Prostate gland (tissue), 2 donors: ENCODE measurements around the gene CD151. TPM values are rescaled to one million over a fixed set of nuclear protein-coding genes. Genes with fewer than 3 reads are reported as not detected.

ENCODE experiments used
- DNase-seq: peaks from one replicate; pipeline ENCODE4 v3.0.0-alpha.2; 2019; ENCODE audit warnings: low spot score
- H3K27ac ChIP-seq, 2 donors: fragments of 200-600 bp; sonication (generic); 2 replicates each; pipeline ENCODE4 v1.5.1; 2017 to 2019
- H3K27me3 ChIP-seq: fragments of 200-600 bp; sonication (generic); replicated peaks from 2 replicates; pipeline ENCODE4 v1.5.1; 2019; ENCODE audit not compliant: insufficient read depth
- H3K36me3 ChIP-seq, 2 donors: fragments of 200-600 bp; sonication (generic); 1 replicate in 1 of 2; 2 replicates in 1 of 2; pipeline versions ENCODE4 v1.5.1 to v1.8.1; 2017 to 2019
- H3K4me1 ChIP-seq: fragments of 200-600 bp; sonication (generic); replicated peaks from 2 replicates; pipeline ENCODE4 v1.5.1; 2019
- H3K4me3 ChIP-seq, 2 donors: fragments of 200-600 bp; sonication (generic); 2 replicates each; pipeline ENCODE4 v1.5.1; 2017 to 2019
- H3K9me3 ChIP-seq: fragments of 200-600 bp; sonication (generic); 2 replicates; pipeline ENCODE4 v1.5.1; 2017
- CTCF ChIP-seq, 4 experiments: fragments of 200-600 bp in 2 of 4; fragments of 450-650 bp in 2 of 4; sonication (generic) in 2 of 4; IDR thresholded peaks; 1 replicate in 3 of 4; 2 replicates in 1 of 4; pipeline ENCODE4 v1.5.1; 2016 to 2019; ENCODE audit warnings: antibody characterized with exemption in 4 of 4, mild to moderate bottlenecking in 2 of 4, moderate library complexity in 2 of 4
- POLR2A ChIP-seq: fragments of 450-650 bp; IDR thresholded peaks from one replicate; pipeline ENCODE4 v1.6.1; 2016; ENCODE audit warnings: antibody characterized with exemption, mild to moderate bottlenecking
- POLR2AphosphoS5 ChIP-seq: sonication (generic); formaldehyde crosslinking; IDR thresholded peaks from one replicate; pipeline ENCODE4 v1.6.1; 2017; ENCODE audit warnings: antibody characterized with exemption
- WGBS: methylation state at CpG from one replicate; pipeline ENCODE4 v1.1.5; 2018; 5-methylcytosine and 5-hydroxymethylcytosine counted together
- intact Hi-C: fragments of 100-400 bp; cut with DNase I; formaldehyde crosslinking; loops from one replicate; pipeline ENCODE4 v1.14.2; 2022
- total RNA-seq, 2 donors: library from RNA; depleted of rRNA; stranded (reverse); fragments of >200 nt; gene quantifications; one replicate each; pipeline ENCODE4 v1.1.0, GENCODE V29; 2016

The CD151 gene
- total RNA-seq, 2 donors from 2014 or later: 313 to 362 TPM

GRCh38 chr11:788009-788640 is 44.6 kb upstream of the CD151 start:
- no peak for DNase-seq
- no peaks in the 10 kb centered on the region for H3K4me1 ChIP-seq
- no peak overlapping the region for H3K27ac ChIP-seq
- intact Hi-C loops: loop anchor here (10.0 kb wide), 1 partner anchor 123 kb away; no protein-coding TSS in a partner anchor
- H3K9me3 ChIP-seq: no peaks in the 10 kb centered on the region
- 64% methylated on average over 28 of the region's 28 CpGs for WGBS
- no peak overlapping the region for H3K4me3 ChIP-seq
- H3K36me3 ChIP-seq: no peaks in the 10 kb centered on the region
- no peaks in the 10 kb centered on the region for H3K27me3 ChIP-seq
- no peak for TF ChIP-seq POLR2AphosphoS5
- TF ChIP-seq CTCF (IDR thresholded peaks at IDR 0.05): no peak

- Histone ChIP-seq H3K4me3 (no peak overlapping the region), H3K27ac (no peak overlapping the region), H3K4me1 (no peaks in the 10 kb centered on the region), H3K36me3 (no peaks in the 10 kb centered on the region), H3K27me3 (no peaks in the 10 kb centered on the region), H3K9me3 (no peaks in the 10 kb centered on the region)
- TF ChIP-seq POLR2A (no peak), CTCF (IDR thresholded peaks at IDR 0.05) (no peak), POLR2AphosphoS5 (no peak)
- intact Hi-C loops: loop anchor here (10.0 kb wide), 1 partner anchor 124 kb away; no protein-coding TSS in a partner anchor
- DNase-seq: no peak
- WGBS: 31% methylated on average over 17 of the region's 31 CpGs
Measured at GRCh38 chr11:788953-789940, 43.5 kb upstream of the CD151 start.

GRCh38 chr11:789943-790342 is 42.8 kb upstream of the CD151 start, which contains the start of gene CEND1:
Gene CEND1, minus strand, starts transcription at chr11:790090. Its CDS starts 1,514 bp downstream, at chr11:788576.
- no peaks in the 10 kb centered on the region for H3K27me3 ChIP-seq
- TF ChIP-seq POLR2AphosphoS5: no peak
- no peak for TF ChIP-seq POLR2A
- TF ChIP-seq CTCF (IDR thresholded peaks at IDR 0.05): no peak
- no peaks in the 10 kb centered on the region for H3K4me1 ChIP-seq
- 7% methylated on average over 25 of the region's 44 CpGs for WGBS
- H3K4me3 ChIP-seq: no peak within 1 kb of the TSS
- no peak within 1 kb of the TSS for H3K27ac ChIP-seq
- H3K9me3 ChIP-seq: no peaks in the 10 kb centered on the region
- intact Hi-C loops: loop anchor here (10.0 kb wide), 1 partner anchor 125 kb away; no protein-coding TSS in a partner anchor
- no peaks in the 10 kb centered on the region for H3K36me3 ChIP-seq
- no peak for DNase-seq

GRCh38 chr11:790721-791564 is 41.8 kb upstream of the CD151 start:
- intact Hi-C loops: no loop called here

More at GRCh38 chr11:790721-791564, 41.8 kb upstream of the CD151 start:
- no peak for DNase-seq
- Histone ChIP-seq H3K27me3 (no peaks in the 10 kb centered on the region), H3K36me3 (no peaks in the 10 kb centered on the region), H3K9me3 (no peaks in the 10 kb centered on the region), H3K4me1 (peaks cover 8% of the 10 kb centered on the region), H3K27ac (no peak overlapping the region), H3K4me3 (no peak overlapping the region)
- WGBS: 62% methylated on average over 18 of the region's 18 CpGs
- no peak for TF ChIP-seq CTCF (IDR thresholded peaks at IDR 0.05)
- no peak for TF ChIP-seq POLR2A
- no peak for TF ChIP-seq POLR2AphosphoS5
